Coronary artery (tissue), 2 donors: ENCODE data around the gene CD320.
"Not testable (repeated sequence)": the region's sequence is repeated elsewhere in the genome, so short reads cannot be mapped to it uniquely, and the experiment has no call there.

Source experiments
- DNase-seq: peaks from one replicate; pipeline ENCODE4 v3.0.0-alpha.2; 2017; ENCODE audit warnings: low spot score
- H3K27ac ChIP-seq, 2 donors: fragments of 200-600 bp; sonication (generic); one replicate each; pipeline ENCODE4 v1.5.1; 2016 to 2019
- H3K4me3 ChIP-seq: fragments of 200-600 bp; sonication (generic); 2 replicates; pipeline ENCODE4 v1.5.1; 2016; ENCODE audit warnings: mild to moderate bottlenecking, moderate library complexity
- CTCF ChIP-seq: fragments of 200-600 bp; sonication (generic); IDR thresholded peaks from one replicate; pipeline ENCODE4 v1.5.1; 2019; ENCODE audit warnings: antibody characterized with exemption

The CD320 gene

GRCh38 chr19:8302734-8303133 is 5.4 kb downstream of the CD320 start:
- TF ChIP-seq CTCF: no peak
- Histone ChIP-seq H3K27ac (no peak overlapping the region), H3K4me3 (no peak overlapping the region)
- DNase-seq: no peak

- Histone ChIP-seq H3K4me3 (no peak overlapping the region), H3K27ac (no peak overlapping the region)
- TF ChIP-seq CTCF: no peak
- no peak for DNase-seq
Measured at GRCh38 chr19:8302357-8302691, 5.8 kb downstream of the CD320 start.

GRCh38 chr19:8291337-8291736 is 16.8 kb downstream of the CD320 start:
- DNase-seq, H3K4me3 ChIP-seq, H3K27ac ChIP-seq: not testable (repeated sequence)

GRCh38 chr19:8276508-8276907 is 31.6 kb downstream of the CD320 start:
- H3K4me3 ChIP-seq, H3K27ac ChIP-seq, DNase-seq: not testable (repeated sequence)

- DNase-seq: no peak
- H3K4me3 ChIP-seq: no peak overlapping the region
- no peak overlapping the region for H3K27ac ChIP-seq
- TF ChIP-seq CTCF: no peak
Measured at GRCh38 chr19:8269724-8270123, 38.4 kb downstream of the CD320 start.

- no peak overlapping the region for H3K4me3 ChIP-seq
- TF ChIP-seq CTCF: no peak
- no peak overlapping the region for H3K27ac ChIP-seq
- no peak for DNase-seq
Measured at GRCh38 chr19:8265872-8266271, 42.3 kb downstream of the CD320 start.

GRCh38 chr19:8264248-8264647 is 43.9 kb downstream of the CD320 start:
- DNase-seq, H3K27ac ChIP-seq, H3K4me3 ChIP-seq: not testable (repeated sequence)

GRCh38 chr19:8262431-8262830 is 45.7 kb downstream of the CD320 start:
- no peak for DNase-seq

More at GRCh38 chr19:8262431-8262830, 45.7 kb downstream of the CD320 start:
- Histone ChIP-seq H3K27ac (no peak overlapping the region), H3K4me3 (no peak overlapping the region)
- no peak for TF ChIP-seq CTCF
